ENCODE data around the gene TOM1.
"Not testable (repeated sequence)": the region's sequence is repeated elsewhere in the genome, so short reads cannot be mapped to it uniquely, and the experiment has no call there.

Gene TOM1

GRCh38 chr22:35347462-35347861 is 47.8 kb downstream of the TOM1 start:
- DNase-seq = no peak

GRCh38 chr22:35348026-35348590 is 48.4 kb downstream of the TOM1 start:
- no peak for DNase-seq

- DNase-seq = no peak
These were observed 49.0 kb downstream of the TOM1 start for GRCh38 chr22:35348703-35349102.

- no peak for DNase-seq
These were observed 49.6 kb downstream of the TOM1 start for GRCh38 chr22:35349368-35349703.

- no peak for DNase-seq
These were observed 50.2 kb downstream of the TOM1 start for GRCh38 chr22:35349704-35350538.

- peak; percentile 88 to 90 for DNase-seq
These were observed 51.1 kb downstream of the TOM1 start for GRCh38 chr22:35350539-35351503.

GRCh38 chr22:35352214-35353111 is 52.8 kb downstream of the TOM1 start:
- DNase-seq = peak; percentile 53 to 72

- no peak for DNase-seq
These were observed 53.6 kb downstream of the TOM1 start for GRCh38 chr22:35353318-35353717.

GRCh38 chr22:35354068-35354467 is 54.4 kb downstream of the TOM1 start:
- DNase-seq = no peak

GRCh38 chr22:35357883-35358621 is 58.4 kb downstream of the TOM1 start:
- DNase-seq = no peak

- DNase-seq = no peak
These were observed 59.8 kb downstream of the TOM1 start for GRCh38 chr22:35359380-35360065.

- no peak for DNase-seq
These were observed 61.4 kb downstream of the TOM1 start for GRCh38 chr22:35361001-35361558.

GRCh38 chr22:35363566-35364086 is 63.9 kb downstream of the TOM1 start:
- DNase-seq = no peak

- DNase-seq = not testable (repeated sequence)
These were observed 64.5 kb downstream of the TOM1 start for GRCh38 chr22:35364230-35364629.

- no peak for DNase-seq
These were observed 67.7 kb downstream of the TOM1 start for GRCh38 chr22:35367331-35367886.

GRCh38 chr22:35368386-35368785 is 68.7 kb downstream of the TOM1 start:
- DNase-seq = no peak

GRCh38 chr22:35369996-35370395 is 70.3 kb downstream of the TOM1 start:
- DNase-seq = no peak

GRCh38 chr22:35373781-35374180 is 74.1 kb downstream of the TOM1 start:
- no peak for DNase-seq

GRCh38 chr22:35375031-35375430 is 75.3 kb downstream of the TOM1 start:
- no peak for DNase-seq

GRCh38 chr22:35375526-35375925 is 75.8 kb downstream of the TOM1 start:
- DNase-seq = no peak

All from stimulated activated CD4-positive, alpha-beta T cell treated with anti-CD3 and anti-CD28 coated beads, Interleukin-2, amount 100 ng/mL, for 24 hours (primary cell).